A673 (cell line): Measurements from ENCODE around the gene MARK1. TPM values are rescaled to one million over a fixed set of nuclear protein-coding genes. Genes with fewer than 3 reads are reported as not detected.
A peak's percentile ranks its signal among the peaks of the same experiment; 100 is the strongest.

Experiments
- BruUV-seq: library from RNA; stranded (reverse); fragments of 400-500 nt; replicated peaks from 2 replicates; lab custom pipeline; 2021; lab: Mats Ljungman, UMichigan
- CTCF ChIA-PET: fragments of 300-600 bp; sonication (Branson Sonifier 250); formaldehyde crosslinking; loops from one replicate; lab custom pipeline; 2022; ENCODE audit warnings: antibody characterized with exemption; lab: Charles Lee
- POLR2A ChIA-PET: fragments of 300-600 bp; sonication (Branson Sonifier 250); formaldehyde crosslinking; loops from one replicate; lab custom pipeline; 2022; ENCODE audit warnings: antibody characterized with exemption; ENCODE audit not compliant: low non-redundant PET; lab: Charles Lee
- DNase-seq: peaks from one replicate; pipeline ENCODE4 v3.0.0-alpha.2; 2015; ENCODE audit warnings: low spot score
- H3K27ac ChIP-seq: fragments of 200-600 bp; sonication (generic); 2 replicates; pipeline ENCODE4 v1.5.1; 2016; ENCODE audit warnings: mixed run types, low read depth, mild to moderate bottlenecking, mixed read lengths, antibody characterized with exemption, low read length; ENCODE audit not compliant: poor library complexity, severe bottlenecking
- H3K27me3 ChIP-seq: fragments of 200-600 bp; sonication (generic); replicated peaks from 2 replicates; pipeline ENCODE4 v1.6.1; 2017; ENCODE audit warnings: mixed run types, low read depth, mild to moderate bottlenecking, mixed read lengths, antibody characterized with exemption, low read length; ENCODE audit not compliant: insufficient read depth, poor library complexity
- H3K36me3 ChIP-seq: fragments of 200-600 bp; sonication (generic); 2 replicates; pipeline ENCODE4 v1.6.1; 2016; ENCODE audit warnings: mixed run types, mild to moderate bottlenecking, mixed read lengths, antibody characterized with exemption, low read length; ENCODE audit not compliant: insufficient read depth, poor library complexity, severe bottlenecking
- H3K4me1 ChIP-seq: fragments of 200-600 bp; sonication (generic); 2 replicates; pipeline ENCODE4 v1.6.1; 2017; ENCODE audit warnings: mixed run types, mild to moderate bottlenecking, mixed read lengths, antibody characterized with exemption, low read length; ENCODE audit not compliant: insufficient read depth, poor library complexity, severe bottlenecking
- H3K4me3 ChIP-seq: fragments of 200-600 bp; sonication (generic); 2 replicates; pipeline ENCODE4 v1.5.1; 2016; ENCODE audit warnings: low read depth, mixed run types, mild to moderate bottlenecking, mixed read lengths, low read length; ENCODE audit not compliant: poor library complexity, severe bottlenecking
- H3K9me3 ChIP-seq: fragments of 200-600 bp; sonication (generic); 2 replicates; pipeline ENCODE4 v1.6.1; 2016; ENCODE audit warnings: mixed run types, low read depth, mild to moderate bottlenecking, mixed read lengths, antibody characterized with exemption, low read length; ENCODE audit not compliant: poor library complexity, severe bottlenecking
- CTCF ChIP-seq: fragments of 300-800, 200-600 bp; sonication (generic); conservative IDR thresholded peaks from 2 replicates; pipeline ENCODE4 v1.5.1; 2017; ENCODE audit warnings: low read depth, mild to moderate bottlenecking, antibody characterized with exemption, low read length, moderate library complexity, mixed read lengths
- EZH2 ChIP-seq: fragments of 200-600 bp; sonication (generic); IDR thresholded peaks from 2 replicates; pipeline ENCODE4 v1.6.1; 2017; ENCODE audit warnings: borderline replicate concordance, low read depth, mild to moderate bottlenecking, mixed read lengths, antibody characterized with exemption, low read length; ENCODE audit not compliant: poor library complexity, severe bottlenecking
- intact Hi-C: fragments of 100-400 bp; cut with micrococcal nuclease; formaldehyde crosslinking; loops from one replicate; pipeline ENCODE4 v1.10.0; 2022; ENCODE audit not compliant: unreplicated experiment
- total RNA-seq: library from RNA; stranded (reverse); gene quantifications from 2 replicates; pipeline ENCODE4 v1.2.3, GENCODE V29; 2021

Gene MARK1
- total RNA-seq, 1 experiment from 2014 or later: 5.1 TPM

- no peak for DNase-seq
- BruUV-seq: no TSS peak
- ChIA-PET POLR2A (no interaction called here), CTCF (no interaction called here)
- H3K4me3 ChIP-seq: no peak overlapping the region
- H3K27ac ChIP-seq: no peak overlapping the region
- no peak for TF ChIP-seq CTCF
- no peak for TF ChIP-seq EZH2
- H3K9me3 ChIP-seq: no peaks in the 10 kb centered on the region
- intact Hi-C loops: no loop called here
- no peaks in the 10 kb centered on the region for H3K36me3 ChIP-seq
- no peaks in the 10 kb centered on the region for H3K4me1 ChIP-seq
- H3K27me3 ChIP-seq: peaks cover 7% of the 10 kb centered on the region
Observed at GRCh38 chr1:220511179-220511578, 16.8 kb upstream of the MARK1 start.

- peak; percentile 9 for DNase-seq
- Histone ChIP-seq H3K36me3 (no peaks in the 10 kb centered on the region), H3K27ac (no peak overlapping the region), H3K4me3 (no peak overlapping the region), H3K9me3 (no peaks in the 10 kb centered on the region), H3K27me3 (peaks cover 7% of the 10 kb centered on the region), H3K4me1 (no peaks in the 10 kb centered on the region)
- intact Hi-C loops: no loop called here
- ChIA-PET POLR2A (no interaction called here), CTCF (no interaction called here)
- no TSS peak for BruUV-seq
- TF ChIP-seq CTCF (no peak), EZH2 (no peak)
Observed at GRCh38 chr1:220511785-220512184, 16.2 kb upstream of the MARK1 start.

- H3K9me3 ChIP-seq: no peaks in the 10 kb centered on the region
- TF ChIP-seq CTCF: no peak
- no peak for TF ChIP-seq EZH2
- intact Hi-C loops: no loop called here
- no peak for DNase-seq
- no peaks in the 10 kb centered on the region for H3K36me3 ChIP-seq
- no peak overlapping the region for H3K27ac ChIP-seq
- no TSS peak for BruUV-seq
- peaks cover 14% of the 10 kb centered on the region for H3K27me3 ChIP-seq
- H3K4me3 ChIP-seq: no peak overlapping the region
- ChIA-PET CTCF (no interaction called here), POLR2A (no interaction called here)
- no peaks in the 10 kb centered on the region for H3K4me1 ChIP-seq
Observed at GRCh38 chr1:220513834-220514233, 14.1 kb upstream of the MARK1 start.
